GM10266 (cell line): ENCODE measurements around the gene FYN.

ENCODE experiments used
- DNase-seq: peaks from one replicate; pipeline ENCODE4 v3.0.0; 2012; ENCODE audit errors: extremely low spot score
- CTCF ChIP-seq: IDR thresholded peaks from 2 replicates; pipeline ENCODE4 v1.5.1; 2012; ENCODE audit warnings: mild to moderate bottlenecking, low read depth; ENCODE audit not compliant: control insufficient read depth, insufficient read depth; ENCODE audit errors: missing control alignments

FYN gene

GRCh38 chr6:111662794-111663593 is 210.3 kb downstream of the FYN start:
- no peak for TF ChIP-seq CTCF
- DNase-seq, result no peak

- TF ChIP-seq CTCF, result no peak
- no peak for DNase-seq
These were observed 211.0 kb downstream of the FYN start for GRCh38 chr6:111662072-111662793.

- no peak for TF ChIP-seq CTCF
- DNase-seq, result no peak
These were observed 211.7 kb downstream of the FYN start for GRCh38 chr6:111661541-111662061.

- no peak for TF ChIP-seq CTCF
- no peak for DNase-seq
These were observed 212.7 kb downstream of the FYN start for GRCh38 chr6:111660531-111660930.

GRCh38 chr6:111658462-111659154 is 214.6 kb downstream of the FYN start:
- no peak for TF ChIP-seq CTCF

GRCh38 chr6:111657146-111657545 is 216.1 kb downstream of the FYN start:
- TF ChIP-seq CTCF, result no peak
- no peak for DNase-seq

More at GRCh38 chr6:111658462-111659154, 214.6 kb downstream of the FYN start:
- no peak for DNase-seq
